Uterus (tissue), 4 donors: ENCODE measurements around the gene GSDME. TPM values are rescaled to one million over a fixed set of nuclear protein-coding genes. Genes with fewer than 3 reads are reported as not detected.

ENCODE experiments used
- DNase-seq, 2 donors: peaks; one replicate each; pipeline ENCODE4 v3.0.0-alpha.2; 2019 to 2020
- H3K27ac ChIP-seq, 2 donors: fragments of 200-600 bp; sonication (generic); 1 replicate in 1 of 2; 2 replicates in 1 of 2; pipeline ENCODE4 v1.5.1; 2016 to 2018
- H3K27me3 ChIP-seq, 2 donors: fragments of 200-600 bp; sonication (generic); one replicate each; pipeline ENCODE4 v1.5.1; 2018 to 2019; ENCODE audit warnings: control low read depth in 1 of 2
- H3K36me3 ChIP-seq, 2 donors: fragments of 200-600 bp; sonication (generic); one replicate each; pipeline ENCODE4 v1.5.1; 2019; ENCODE audit warnings: control low read depth in 1 of 2
- H3K4me1 ChIP-seq, 2 donors: fragments of 200-600 bp; sonication (generic); one replicate each; pipeline ENCODE4 v1.5.1; 2018 to 2019; ENCODE audit warnings: control low read depth in 1 of 2
- H3K4me3 ChIP-seq, 2 donors: fragments of 200-600 bp; sonication (generic); 1 replicate in 1 of 2; 2 replicates in 1 of 2; pipeline ENCODE4 v1.5.1; 2018 to 2019; ENCODE audit warnings: mild to moderate bottlenecking in 1 of 2
- H3K9me3 ChIP-seq, 2 donors: fragments of 200-600 bp; sonication (generic); one replicate each; pipeline ENCODE4 v1.5.1; 2019; ENCODE audit warnings: control low read depth in 1 of 2
- CTCF ChIP-seq, 4 experiments: fragments of 200-600 bp in 2 of 4; fragments of 450-650 bp in 2 of 4; sonication (generic) in 2 of 4; IDR thresholded peaks; one replicate each; pipeline ENCODE4 v1.5.1; 2016 to 2019; ENCODE audit warnings: antibody characterized with exemption in 4 of 4, mild to moderate bottlenecking in 2 of 4, moderate library complexity in 1 of 4
- POLR2A ChIP-seq, 2 donors: fragments of 450-650 bp; IDR thresholded peaks; one replicate each; pipeline ENCODE4 v1.6.1; 2016; ENCODE audit warnings: antibody characterized with exemption in 2 of 2, mild to moderate bottlenecking in 1 of 2, moderate library complexity in 1 of 2
- intact Hi-C: fragments of 100-400 bp; cut with DNase I; formaldehyde crosslinking; loops from one replicate; pipeline ENCODE4 v1.15.1; 2023; ENCODE audit warnings: low total_unique reads
- total RNA-seq, 4 donors: library from RNA; depleted of rRNA in 3 of 4; stranded (reverse); fragments of >200 nt in 3 of 4; gene quantifications; one replicate each; pipeline versions ENCODE4 v1.1.0 to v1.2.4, GENCODE V29; 2014 to 2023
- donor health status: DM: yes; HTN: yes; CAD: no.

GSDME gene
- total RNA-seq, 4 donors from 2014 or later, result 10.8 to 25.5 (median 20.8) TPM

GRCh38 chr7:24703296-24703695 is 54.0 kb downstream of the GSDME start:
- Histone ChIP-seq H3K4me3 (no peak overlapping the region), H3K36me3 (no peaks in the 10 kb centered on the region), H3K4me1 (no peaks in the 10 kb centered on the region), H3K9me3 (no peaks in the 10 kb centered on the region), H3K27me3 (no peaks in the 10 kb centered on the region), H3K27ac (no peak overlapping the region)
- intact Hi-C loops, result no loop called here
- no peak for TF ChIP-seq POLR2A (IDR thresholded peaks at IDR 0.05)
- no peak for TF ChIP-seq CTCF (IDR thresholded peaks at IDR 0.05)
- no peak for DNase-seq

- intact Hi-C loops, result no loop called here
- DNase-seq, result no peak
- H3K27ac ChIP-seq, result no peak overlapping the region
- no peaks in the 10 kb centered on the region for H3K9me3 ChIP-seq
- TF ChIP-seq POLR2A (IDR thresholded peaks at IDR 0.05) (no peak), CTCF (IDR thresholded peaks at IDR 0.05) (no peak)
- no peaks in the 10 kb centered on the region for H3K36me3 ChIP-seq
- H3K4me1 ChIP-seq, result no peaks in the 10 kb centered on the region
- no peak overlapping the region for H3K4me3 ChIP-seq
- H3K27me3 ChIP-seq, result no peaks in the 10 kb centered on the region
Measured at GRCh38 chr7:24702755-24703154, 54.5 kb downstream of the GSDME start.

DNA sequence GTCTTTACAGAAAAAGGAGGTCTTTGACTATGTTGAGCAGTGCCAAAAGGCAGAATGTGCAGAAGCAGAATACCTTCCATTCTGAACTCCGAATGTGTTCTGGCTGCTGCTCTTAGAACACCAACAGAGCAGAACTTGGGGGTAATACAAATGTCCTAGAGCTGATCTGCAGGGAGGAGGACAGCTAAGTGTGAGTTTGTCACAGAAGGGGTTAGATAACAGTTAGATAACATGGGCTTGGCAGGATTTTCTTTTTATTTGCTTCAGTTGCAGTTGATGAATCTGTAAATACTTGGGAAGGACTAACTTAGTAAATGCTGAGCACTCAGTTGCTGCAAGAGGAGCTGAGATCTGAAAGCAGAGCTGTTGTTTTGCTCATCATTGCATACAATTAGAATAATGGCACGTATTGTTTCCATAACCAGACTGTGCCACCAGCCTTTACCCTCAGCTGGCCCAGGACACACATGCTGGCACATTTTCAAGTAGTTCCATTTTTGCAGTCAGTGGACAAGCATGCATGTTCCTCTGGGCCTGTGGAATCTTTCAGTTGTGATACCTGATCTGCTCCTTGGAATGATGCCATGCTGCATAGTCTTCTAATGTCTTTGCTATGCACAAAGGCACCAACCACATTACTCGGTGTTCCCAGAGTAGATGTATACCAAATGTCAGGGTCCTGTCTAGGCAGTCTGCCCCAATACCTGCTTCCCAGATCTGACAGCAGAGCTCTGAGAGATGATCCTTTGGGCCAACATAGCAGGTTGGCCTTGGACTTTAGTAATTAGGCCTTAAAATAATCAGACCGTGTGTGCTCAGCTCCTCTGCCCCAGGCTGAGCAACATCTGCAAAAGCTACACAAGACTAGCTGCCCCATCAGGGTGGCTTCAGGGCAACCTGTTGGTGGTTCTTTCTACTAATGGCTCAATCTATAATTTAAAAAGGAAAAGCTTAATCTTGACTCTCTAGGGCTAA is 55.7 kb downstream of the GSDME start:
- intact Hi-C loops, result no loop called here
- DNase-seq, result no peak
- Histone ChIP-seq H3K27me3 (no peaks in the 10 kb centered on the region), H3K9me3 (no peaks in the 10 kb centered on the region), H3K4me1 (no peaks in the 10 kb centered on the region), H3K27ac (no peak overlapping the region), H3K36me3 (no peaks in the 10 kb centered on the region), H3K4me3 (no peak overlapping the region)
- TF ChIP-seq CTCF (IDR thresholded peaks at IDR 0.05), result no peak
- no peak for TF ChIP-seq POLR2A (IDR thresholded peaks at IDR 0.05)

DNA sequence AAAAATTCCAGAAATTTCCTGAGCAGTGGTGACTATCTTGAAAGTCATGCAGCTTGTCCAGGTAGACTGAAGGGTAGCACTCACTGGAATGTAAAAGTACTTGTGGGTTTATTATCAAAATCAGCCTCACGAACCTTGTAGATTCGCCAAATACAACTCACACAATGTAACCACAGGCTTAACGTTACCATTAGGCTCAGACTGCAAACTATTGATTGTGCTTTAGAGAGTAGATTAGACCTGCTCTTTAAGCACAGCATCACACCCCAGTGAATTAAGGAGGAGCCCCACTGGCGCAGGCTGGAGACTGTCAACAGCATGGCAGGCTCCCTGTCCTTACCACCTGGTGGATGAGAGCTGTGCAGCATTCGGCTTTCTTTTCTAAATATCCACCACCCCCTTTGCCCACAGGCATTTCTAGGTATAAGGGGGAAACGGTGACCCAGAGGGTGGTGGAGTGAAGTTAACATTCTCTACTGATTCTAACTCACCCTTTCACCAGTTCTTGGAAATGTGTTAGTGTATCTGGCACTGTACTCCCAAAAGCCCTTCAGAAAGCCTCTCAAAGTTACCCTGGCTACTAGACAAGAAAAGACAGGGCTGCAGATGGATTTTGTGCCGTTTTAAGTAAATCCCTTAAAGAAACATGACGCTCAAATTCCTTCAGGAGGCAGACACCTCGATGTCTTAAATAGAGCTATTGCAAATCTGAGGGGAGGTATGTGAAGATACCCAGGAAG is 56.6 kb downstream of the GSDME start:
- Histone ChIP-seq H3K4me1 (no peaks in the 10 kb centered on the region), H3K9me3 (no peaks in the 10 kb centered on the region), H3K27ac (no peak overlapping the region), H3K36me3 (no peaks in the 10 kb centered on the region), H3K27me3 (no peaks in the 10 kb centered on the region), H3K4me3 (no peak overlapping the region)
- no peak for DNase-seq
- TF ChIP-seq CTCF (IDR thresholded peaks at IDR 0.05), result no peak
- no peak for TF ChIP-seq POLR2A (IDR thresholded peaks at IDR 0.05)
- intact Hi-C loops, result no loop called here
